ENCODE data around the gene AFAP1L1. TPM values are rescaled to one million over a fixed set of nuclear protein-coding genes. Genes with fewer than 3 reads are reported as not detected.

The AFAP1L1 gene
- total and polyA plus RNA-seq, 2 of the 13 experiments (the other 11 are each of a cell fraction or from before 2014, with no cell fraction given): 0.38 to 1.0 TPM

GRCh38 chr5:149317281-149318048 is 45.8 kb downstream of the AFAP1L1 start (continued):
- TF ChIP-seq ZNF503 (CRISPR knock-in tag; IDR thresholded peaks at IDR 0.05) (no peak), MTERF4 (CRISPR knock-in tag; IDR thresholded peaks at IDR 0.05) (no peak), CTCF (CRISPR knock-in tag; IDR thresholded peaks at IDR 0.05) (peak; percentile 84), ARID5B (CRISPR knock-in tag; IDR thresholded peaks at IDR 0.05) (0 out of 2 replicates have a peak, but pooled peaks have one; percentile 25), THAP7 (CRISPR knock-in tag; IDR thresholded peaks at IDR 0.05) (no peak), RFX5 (IDR thresholded peaks at IDR 0.05; ENCODE audit: low read depth, low read length) (no peak), ZNF768 (CRISPR knock-in tag; IDR thresholded peaks at IDR 0.05) (no peak), ZNF3 (CRISPR knock-in tag; IDR thresholded peaks at IDR 0.05) (no peak), ARNT2 (CRISPR knock-in tag; IDR thresholded peaks at IDR 0.05; ENCODE audit: low read depth) (no peak)
- TF ChIP-seq, protein P1, sequence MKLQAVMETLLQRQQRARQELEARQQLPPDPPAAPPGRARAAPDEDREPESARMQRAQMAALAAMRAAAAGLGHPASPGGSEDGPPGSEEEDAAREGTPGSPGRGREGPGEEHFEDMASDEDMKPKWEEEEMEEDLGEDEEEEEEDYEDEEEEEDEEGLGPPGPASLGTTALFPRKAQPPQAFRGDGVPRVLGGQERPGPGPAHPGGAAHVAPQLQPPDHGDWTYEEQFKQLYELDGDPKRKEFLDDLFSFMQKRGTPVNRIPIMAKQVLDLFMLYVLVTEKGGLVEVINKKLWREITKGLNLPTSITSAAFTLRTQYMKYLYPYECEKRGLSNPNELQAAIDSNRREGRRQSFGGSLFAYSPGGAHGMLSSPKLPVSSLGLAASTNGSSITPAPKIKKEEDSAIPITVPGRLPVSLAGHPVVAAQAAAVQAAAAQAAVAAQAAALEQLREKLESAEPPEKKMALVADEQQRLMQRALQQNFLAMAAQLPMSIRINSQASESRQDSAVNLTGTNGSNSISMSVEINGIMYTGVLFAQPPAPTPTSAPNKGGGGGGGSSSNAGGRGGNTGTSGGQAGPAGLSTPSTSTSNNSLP (IDR thresholded peaks at IDR 0.05; ENCODE audit: low read depth, low read length): no peak
- TF ChIP-seq, protein P2, sequence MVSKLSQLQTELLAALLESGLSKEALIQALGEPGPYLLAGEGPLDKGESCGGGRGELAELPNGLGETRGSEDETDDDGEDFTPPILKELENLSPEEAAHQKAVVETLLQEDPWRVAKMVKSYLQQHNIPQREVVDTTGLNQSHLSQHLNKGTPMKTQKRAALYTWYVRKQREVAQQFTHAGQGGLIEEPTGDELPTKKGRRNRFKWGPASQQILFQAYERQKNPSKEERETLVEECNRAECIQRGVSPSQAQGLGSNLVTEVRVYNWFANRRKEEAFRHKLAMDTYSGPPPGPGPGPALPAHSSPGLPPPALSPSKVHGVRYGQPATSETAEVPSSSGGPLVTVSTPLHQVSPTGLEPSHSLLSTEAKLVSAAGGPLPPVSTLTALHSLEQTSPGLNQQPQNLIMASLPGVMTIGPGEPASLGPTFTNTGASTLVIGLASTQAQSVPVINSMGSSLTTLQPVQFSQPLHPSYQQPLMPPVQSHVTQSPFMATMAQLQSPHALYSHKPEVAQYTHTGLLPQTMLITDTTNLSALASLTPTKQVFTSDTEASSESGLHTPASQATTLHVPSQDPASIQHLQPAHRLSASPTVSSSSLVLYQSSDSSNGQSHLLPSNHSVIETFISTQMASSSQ (IDR thresholded peaks at IDR 0.05; ENCODE audit: low read depth): no peak
- TF ChIP-seq, protein P2 (CRISPR knock-in tag; IDR thresholded peaks at IDR 0.05; ENCODE audit: borderline replicate concordance): no peak

Measured in HepG2 (cell line).